HG02642 (cell line): ENCODE measurements around the gene TTC8.
"Not testable (repeated sequence)": the region's sequence is repeated elsewhere in the genome, so short reads cannot be mapped to it uniquely, and the experiment has no call there.

Experiments used
- ATAC-seq: cut with Tn5 transposase; IDR thresholded peaks from one replicate; pipeline ENCODE4 v1.9.1; 2021; ENCODE audit warnings: mild to moderate bottlenecking; ENCODE audit not compliant: unreplicated experiment, poor library complexity

Gene TTC8

GRCh38 chr14:88824314-88825077 lies at the start of gene TTC8:
Gene TTC8, plus strand, starts transcription at chr14:88824651. Its CDS starts 57 bp downstream, at chr14:88824708.
- peak; percentile 99 for ATAC-seq

GRCh38 chr14:88775532-88775931 lies 48.9 kb upstream of the TTC8 start:
- ATAC-seq, result no peak

GRCh38 chr14:88785911-88786310 lies 38.5 kb upstream of the TTC8 start:
- ATAC-seq, result no peak

GRCh38 chr14:88786715-88787114 lies 37.7 kb upstream of the TTC8 start:
- ATAC-seq, result no peak

- not testable (repeated sequence) for ATAC-seq
Measured at GRCh38 chr14:88789573-88789972, 34.9 kb upstream of the TTC8 start.

- no peak for ATAC-seq
Measured at GRCh38 chr14:88790501-88791251, 33.8 kb upstream of the TTC8 start.

GRCh38 chr14:88791252-88791621 lies 33.2 kb upstream of the TTC8 start:
- ATAC-seq, result no peak

GRCh38 chr14:88791629-88792472 lies 32.6 kb upstream of the TTC8 start:
- no peak for ATAC-seq

- peak; percentile 87 for ATAC-seq
Measured at GRCh38 chr14:88792473-88793258, 31.8 kb upstream of the TTC8 start, which contains the start of gene EML5. Gene EML5, minus strand, starts transcription at chr14:88792953. Its CDS starts 450 bp downstream, at chr14:88792503.

GRCh38 chr14:88793259-88793625 lies 31.2 kb upstream of the TTC8 start:
- no peak for ATAC-seq

- ATAC-seq, result no peak
Measured at GRCh38 chr14:88798156-88798555, 26.3 kb upstream of the TTC8 start.

- ATAC-seq, result no peak
Measured at GRCh38 chr14:88799522-88799921, 24.9 kb upstream of the TTC8 start.

- ATAC-seq, result no peak
Measured at GRCh38 chr14:88802596-88802995, 21.9 kb upstream of the TTC8 start.

- no peak for ATAC-seq
Measured at GRCh38 chr14:88804035-88804434, 20.4 kb upstream of the TTC8 start.

GRCh38 chr14:88804477-88804876 lies 20.0 kb upstream of the TTC8 start:
- no peak for ATAC-seq

- no peak for ATAC-seq
Measured at GRCh38 chr14:88808359-88808758, 16.1 kb upstream of the TTC8 start.

GRCh38 chr14:88815980-88816379 lies 8.5 kb upstream of the TTC8 start:
- no peak for ATAC-seq

GRCh38 chr14:88818018-88818417 lies 6.4 kb upstream of the TTC8 start:
- ATAC-seq, result no peak

- not testable (repeated sequence) for ATAC-seq
Measured at GRCh38 chr14:88819674-88820073, 4.8 kb upstream of the TTC8 start.

GRCh38 chr14:88821378-88821777 lies 3.1 kb upstream of the TTC8 start:
- ATAC-seq, result no peak
